Suprapubic skin (tissue), 3 donors: ENCODE results near the gene MYO15A.

Source experiments
- CTCF ChIP-seq, 2 donors: fragments of 200-600 bp in 1 of 2; fragments of 450-650 bp in 1 of 2; sonication (generic) in 1 of 2; IDR thresholded peaks; one replicate each; pipeline ENCODE4 v1.5.1; 2016 to 2019; ENCODE audit warnings: antibody characterized with exemption in 2 of 2, mild to moderate bottlenecking in 1 of 2, moderate library complexity in 1 of 2
- POLR2A ChIP-seq, 2 donors: fragments of 450-650 bp; IDR thresholded peaks; one replicate each; pipeline ENCODE4 v1.6.1; 2017; ENCODE audit warnings: antibody characterized with exemption in 2 of 2, mild to moderate bottlenecking in 2 of 2, moderate library complexity in 2 of 2

- TF ChIP-seq CTCF (IDR thresholded peaks at IDR 0.05), result no peak
- no peak for TF ChIP-seq POLR2A (IDR thresholded peaks at IDR 0.05)
Measured at GRCh38 chr17:18194394-18194793, 85.8 kb downstream of the MYO15A start.
